ENCODE data around the gene BAIAP3. TPM values are rescaled to one million over a fixed set of nuclear protein-coding genes. Genes with fewer than 3 reads are reported as not detected.
A peak's percentile ranks its signal among the peaks of the same experiment; 100 is the strongest.

BAIAP3 gene
- polyA plus RNA-seq, 1 donor from 2014 or later: 65.2 TPM

- no peaks in the 10 kb centered on the region for H3F3A ChIP-seq (ENCODE audit: insufficient read depth, low read length, poor library complexity, severe bottlenecking)
- H3K27ac ChIP-seq (ENCODE audit: low read length): peak overlapping the region; percentile 91
- no peaks in the 10 kb centered on the region for H4K20me1 ChIP-seq (ENCODE audit: insufficient read depth)
- no peaks in the 10 kb centered on the region for H3K9me2 ChIP-seq (ENCODE audit: insufficient read depth, low read length)
- H3K36me3 ChIP-seq (ENCODE audit: insufficient read depth, low read length): no peaks in the 10 kb centered on the region
- H3K4me2 ChIP-seq (ENCODE audit: low read length): peak overlapping the region; percentile 78
- peak; percentile 62 for TF ChIP-seq EP300 (conservative IDR thresholded peaks at IDR 0.05; ENCODE audit: poor library complexity, severe bottlenecking)
- peak; percentile 35 for TF ChIP-seq TAF1 (IDR thresholded peaks at IDR 0.05; ENCODE audit: low read depth)
- TF ChIP-seq, protein P1, sequence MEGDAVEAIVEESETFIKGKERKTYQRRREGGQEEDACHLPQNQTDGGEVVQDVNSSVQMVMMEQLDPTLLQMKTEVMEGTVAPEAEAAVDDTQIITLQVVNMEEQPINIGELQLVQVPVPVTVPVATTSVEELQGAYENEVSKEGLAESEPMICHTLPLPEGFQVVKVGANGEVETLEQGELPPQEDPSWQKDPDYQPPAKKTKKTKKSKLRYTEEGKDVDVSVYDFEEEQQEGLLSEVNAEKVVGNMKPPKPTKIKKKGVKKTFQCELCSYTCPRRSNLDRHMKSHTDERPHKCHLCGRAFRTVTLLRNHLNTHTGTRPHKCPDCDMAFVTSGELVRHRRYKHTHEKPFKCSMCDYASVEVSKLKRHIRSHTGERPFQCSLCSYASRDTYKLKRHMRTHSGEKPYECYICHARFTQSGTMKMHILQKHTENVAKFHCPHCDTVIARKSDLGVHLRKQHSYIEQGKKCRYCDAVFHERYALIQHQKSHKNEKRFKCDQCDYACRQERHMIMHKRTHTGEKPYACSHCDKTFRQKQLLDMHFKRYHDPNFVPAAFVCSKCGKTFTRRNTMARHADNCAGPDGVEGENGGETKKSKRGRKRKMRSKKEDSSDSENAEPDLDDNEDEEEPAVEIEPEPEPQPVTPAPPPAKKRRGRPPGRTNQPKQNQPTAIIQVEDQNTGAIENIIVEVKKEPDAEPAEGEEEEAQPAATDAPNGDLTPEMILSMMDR (IDR thresholded peaks at IDR 0.05; ENCODE audit: poor library complexity, severe bottlenecking): peak; percentile 73
- peak; percentile 87 for TF ChIP-seq MXI1 (conservative IDR thresholded peaks at IDR 0.05; ENCODE audit: poor library complexity, severe bottlenecking)
- no peak for TF ChIP-seq EZH2 (IDR thresholded peaks at IDR 0.05; ENCODE audit: borderline replicate concordance, insufficient read depth, low read length, poor library complexity, severe bottlenecking)
- peak; percentile 43 for TF ChIP-seq POLR2AphosphoS5 (IDR thresholded peaks at IDR 0.05)
- peak; percentile 44 for TF ChIP-seq RAD21 (conservative IDR thresholded peaks at IDR 0.05)
- peak; percentile 55 for TF ChIP-seq SMC3 (conservative IDR thresholded peaks at IDR 0.05; ENCODE audit: poor library complexity)
- TF ChIP-seq, protein P2, sequence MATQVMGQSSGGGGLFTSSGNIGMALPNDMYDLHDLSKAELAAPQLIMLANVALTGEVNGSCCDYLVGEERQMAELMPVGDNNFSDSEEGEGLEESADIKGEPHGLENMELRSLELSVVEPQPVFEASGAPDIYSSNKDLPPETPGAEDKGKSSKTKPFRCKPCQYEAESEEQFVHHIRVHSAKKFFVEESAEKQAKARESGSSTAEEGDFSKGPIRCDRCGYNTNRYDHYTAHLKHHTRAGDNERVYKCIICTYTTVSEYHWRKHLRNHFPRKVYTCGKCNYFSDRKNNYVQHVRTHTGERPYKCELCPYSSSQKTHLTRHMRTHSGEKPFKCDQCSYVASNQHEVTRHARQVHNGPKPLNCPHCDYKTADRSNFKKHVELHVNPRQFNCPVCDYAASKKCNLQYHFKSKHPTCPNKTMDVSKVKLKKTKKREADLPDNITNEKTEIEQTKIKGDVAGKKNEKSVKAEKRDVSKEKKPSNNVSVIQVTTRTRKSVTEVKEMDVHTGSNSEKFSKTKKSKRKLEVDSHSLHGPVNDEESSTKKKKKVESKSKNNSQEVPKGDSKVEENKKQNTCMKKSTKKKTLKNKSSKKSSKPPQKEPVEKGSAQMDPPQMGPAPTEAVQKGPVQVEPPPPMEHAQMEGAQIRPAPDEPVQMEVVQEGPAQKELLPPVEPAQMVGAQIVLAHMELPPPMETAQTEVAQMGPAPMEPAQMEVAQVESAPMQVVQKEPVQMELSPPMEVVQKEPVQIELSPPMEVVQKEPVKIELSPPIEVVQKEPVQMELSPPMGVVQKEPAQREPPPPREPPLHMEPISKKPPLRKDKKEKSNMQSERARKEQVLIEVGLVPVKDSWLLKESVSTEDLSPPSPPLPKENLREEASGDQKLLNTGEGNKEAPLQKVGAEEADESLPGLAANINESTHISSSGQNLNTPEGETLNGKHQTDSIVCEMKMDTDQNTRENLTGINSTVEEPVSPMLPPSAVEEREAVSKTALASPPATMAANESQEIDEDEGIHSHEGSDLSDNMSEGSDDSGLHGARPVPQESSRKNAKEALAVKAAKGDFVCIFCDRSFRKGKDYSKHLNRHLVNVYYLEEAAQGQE (IDR thresholded peaks at IDR 0.05; ENCODE audit: borderline replicate concordance): peak; percentile 28
- peak overlapping the region; percentile 74 for H3K9ac ChIP-seq (ENCODE audit: low read length)
- peaks cover 17% of the 10 kb centered on the region for H3K79me2 ChIP-seq (replicated peaks; ENCODE audit: insufficient read depth, low read length)
- peaks cover 33% of the 10 kb centered on the region for H3K27me3 ChIP-seq (ENCODE audit: insufficient read depth, low read depth, low read length)
- H2AFZ ChIP-seq (ENCODE audit: low read depth, low read length): no peak overlapping the region
- H3K4me3 ChIP-seq (ENCODE audit: low read length): peak overlapping the region; percentile 76
- H3K9me3 ChIP-seq (ENCODE audit: low read length): no peaks in the 10 kb centered on the region
These were observed 2.6 kb downstream of the BAIAP3 start for GRCh38 chr16:1335996-1336395.

- H3F3A ChIP-seq (ENCODE audit: insufficient read depth, low read length, poor library complexity, severe bottlenecking): no peaks in the 10 kb centered on the region
- peaks cover 17% of the 10 kb centered on the region for H3K79me2 ChIP-seq (replicated peaks; ENCODE audit: insufficient read depth, low read length)
- no peaks in the 10 kb centered on the region for H3K36me3 ChIP-seq (ENCODE audit: insufficient read depth, low read length)
- TF ChIP-seq, protein P1 (IDR thresholded peaks at IDR 0.05; ENCODE audit: poor library complexity, severe bottlenecking): no peak
- TF ChIP-seq SMC3 (conservative IDR thresholded peaks at IDR 0.05; ENCODE audit: poor library complexity) (no peak), MXI1 (conservative IDR thresholded peaks at IDR 0.05; ENCODE audit: poor library complexity, severe bottlenecking) (no peak), TAF1 (IDR thresholded peaks at IDR 0.05; ENCODE audit: low read depth) (no peak), EZH2 (IDR thresholded peaks at IDR 0.05; ENCODE audit: borderline replicate concordance, insufficient read depth, low read length, poor library complexity, severe bottlenecking) (no peak), EP300 (conservative IDR thresholded peaks at IDR 0.05; ENCODE audit: poor library complexity, severe bottlenecking) (no peak), POLR2AphosphoS5 (IDR thresholded peaks at IDR 0.05) (no peak), RAD21 (conservative IDR thresholded peaks at IDR 0.05) (no peak)
- TF ChIP-seq, protein P2 (IDR thresholded peaks at IDR 0.05; ENCODE audit: borderline replicate concordance): no peak
- H3K27ac ChIP-seq (ENCODE audit: low read length): peak overlapping the region; percentile 91
- H3K4me3 ChIP-seq (ENCODE audit: low read length): peak overlapping the region; percentile 76
- H4K20me1 ChIP-seq (ENCODE audit: insufficient read depth): no peaks in the 10 kb centered on the region
- no peak overlapping the region for H2AFZ ChIP-seq (ENCODE audit: low read depth, low read length)
- H3K9me2 ChIP-seq (ENCODE audit: insufficient read depth, low read length): no peaks in the 10 kb centered on the region
- peak overlapping the region; percentile 78 for H3K4me2 ChIP-seq (ENCODE audit: low read length)
- peak overlapping the region; percentile 74 for H3K9ac ChIP-seq (ENCODE audit: low read length)
- peaks cover 28% of the 10 kb centered on the region for H3K27me3 ChIP-seq (ENCODE audit: insufficient read depth, low read depth, low read length)
- no peaks in the 10 kb centered on the region for H3K9me3 ChIP-seq (ENCODE audit: low read length)
These were observed 3.2 kb downstream of the BAIAP3 start for GRCh38 chr16:1336619-1337018.

Measured in neural cell (in vitro differentiated cells).